Trophoblast cell (in vitro differentiated cells and primary cell): ENCODE data around the gene PCDHGB4.
A peak's percentile ranks its signal among the peaks of the same experiment; 100 is the strongest.

Source experiments
- DNase-seq, 2 donors: peaks; one replicate each; pipeline ENCODE4 v3.0.0-alpha.2; 2016
- H2AFZ ChIP-seq: 2 replicates; pipeline ENCODE4 v1.6.1; 2013; ENCODE audit warnings: low read length, moderate library complexity, mild to moderate bottlenecking; ENCODE audit not compliant: insufficient read depth, poor library complexity
- H2AK5ac ChIP-seq: 2 replicates; pipeline ENCODE4 v1.6.1; 2013; ENCODE audit warnings: mild to moderate bottlenecking, low read length
- H2BK120ac ChIP-seq: 2 replicates; pipeline ENCODE4 v1.6.1; 2013; ENCODE audit warnings: low read length, mild to moderate bottlenecking, moderate library complexity; ENCODE audit not compliant: insufficient read depth, poor library complexity
- H2BK12ac ChIP-seq: 2 replicates; pipeline ENCODE4 v1.6.1; 2013; ENCODE audit warnings: mild to moderate bottlenecking, low read length, moderate library complexity
- H2BK5ac ChIP-seq: 2 replicates; pipeline ENCODE4 v1.6.1; 2013; ENCODE audit warnings: low read length, low read depth, moderate library complexity, mild to moderate bottlenecking; ENCODE audit not compliant: poor library complexity
- H3K14ac ChIP-seq: 2 replicates; pipeline ENCODE4 v1.6.1; 2013; ENCODE audit warnings: mild to moderate bottlenecking, low read length
- H3K18ac ChIP-seq: 2 replicates; pipeline ENCODE4 v1.6.1; 2013; ENCODE audit warnings: mild to moderate bottlenecking, low read length
- H3K23ac ChIP-seq: 2 replicates; pipeline ENCODE4 v1.6.1; 2013; ENCODE audit warnings: low read length
- H3K27ac ChIP-seq: 2 replicates; pipeline ENCODE4 v1.5.1; 2013; ENCODE audit warnings: low read depth, mild to moderate bottlenecking, inconsistent platforms, low read length, moderate library complexity
- H3K27me3 ChIP-seq: 2 replicates; pipeline ENCODE4 v1.6.1; 2013; ENCODE audit warnings: inconsistent platforms, mild to moderate bottlenecking, low read length, moderate library complexity; ENCODE audit not compliant: insufficient read depth
- H3K36me3 ChIP-seq, 2 experiments: 1 replicate in 1 of 2; 2 replicates in 1 of 2; pipeline ENCODE4 v1.6.1; 2013; ENCODE audit warnings: low read length in 2 of 2, mild to moderate bottlenecking in 2 of 2, moderate library complexity in 1 of 2; ENCODE audit not compliant: insufficient read depth in 2 of 2, control insufficient read depth in 1 of 2
- H3K4ac ChIP-seq: 2 replicates; pipeline ENCODE4 v1.6.1; 2013; ENCODE audit warnings: low read depth, mild to moderate bottlenecking, low read length, moderate library complexity
- H3K4me1 ChIP-seq, 2 experiments: 1 replicate in 1 of 2; 2 replicates in 1 of 2; pipeline ENCODE4 v1.6.1; 2013; ENCODE audit warnings: low read length in 2 of 2, mild to moderate bottlenecking in 2 of 2, moderate library complexity in 1 of 2; ENCODE audit not compliant: insufficient read depth in 2 of 2, control insufficient read depth in 1 of 2
- H3K4me2 ChIP-seq: 2 replicates; pipeline ENCODE4 v1.6.1; 2013; ENCODE audit warnings: inconsistent platforms, mild to moderate bottlenecking, low read length, moderate library complexity
- H3K4me3 ChIP-seq: 2 replicates; pipeline ENCODE4 v1.5.1; 2013; ENCODE audit warnings: mild to moderate bottlenecking, low read depth, low read length, inconsistent platforms
- H3K79me1 ChIP-seq: one replicate; pipeline ENCODE4 v1.6.1; 2013; ENCODE audit warnings: low read length
- H3K79me2 ChIP-seq: 2 replicates; pipeline ENCODE4 v1.6.1; 2013; ENCODE audit warnings: low read length, mild to moderate bottlenecking; ENCODE audit not compliant: control insufficient read depth, insufficient read depth, poor library complexity
- H3K9ac ChIP-seq: 2 replicates; pipeline ENCODE4 v1.6.1; 2013; ENCODE audit warnings: mild to moderate bottlenecking, low read length
- H3K9me3 ChIP-seq: 2 replicates; pipeline ENCODE4 v1.6.1; 2013; ENCODE audit warnings: low read depth, mild to moderate bottlenecking, control low read depth, inconsistent platforms, low read length; ENCODE audit not compliant: insufficient read depth
- H4K12ac ChIP-seq: 2 replicates; pipeline ENCODE4 v1.6.1; 2013; ENCODE audit warnings: low read depth, mild to moderate bottlenecking, low read length, moderate library complexity
- H4K8ac ChIP-seq: 2 replicates; pipeline ENCODE4 v1.6.1; 2013; ENCODE audit warnings: low read depth, mild to moderate bottlenecking, low read length, moderate library complexity
- H4K91ac ChIP-seq: one replicate; pipeline ENCODE4 v1.6.1; 2013; ENCODE audit warnings: low read depth, mild to moderate bottlenecking, low read length, moderate library complexity
- WGBS: extraction: QIAGEN DNeasy Blood & Tissue Kit; methylation state at CpG from one replicate; pipeline ENCODE4 v1.1.7; 2013; ENCODE audit warnings: missing lambda C conversion rate; ENCODE audit not compliant: insufficient read length, insufficient coverage; ENCODE audit errors: extremely low coverage; 5-methylcytosine and 5-hydroxymethylcytosine counted together

Gene PCDHGB4

DNA sequence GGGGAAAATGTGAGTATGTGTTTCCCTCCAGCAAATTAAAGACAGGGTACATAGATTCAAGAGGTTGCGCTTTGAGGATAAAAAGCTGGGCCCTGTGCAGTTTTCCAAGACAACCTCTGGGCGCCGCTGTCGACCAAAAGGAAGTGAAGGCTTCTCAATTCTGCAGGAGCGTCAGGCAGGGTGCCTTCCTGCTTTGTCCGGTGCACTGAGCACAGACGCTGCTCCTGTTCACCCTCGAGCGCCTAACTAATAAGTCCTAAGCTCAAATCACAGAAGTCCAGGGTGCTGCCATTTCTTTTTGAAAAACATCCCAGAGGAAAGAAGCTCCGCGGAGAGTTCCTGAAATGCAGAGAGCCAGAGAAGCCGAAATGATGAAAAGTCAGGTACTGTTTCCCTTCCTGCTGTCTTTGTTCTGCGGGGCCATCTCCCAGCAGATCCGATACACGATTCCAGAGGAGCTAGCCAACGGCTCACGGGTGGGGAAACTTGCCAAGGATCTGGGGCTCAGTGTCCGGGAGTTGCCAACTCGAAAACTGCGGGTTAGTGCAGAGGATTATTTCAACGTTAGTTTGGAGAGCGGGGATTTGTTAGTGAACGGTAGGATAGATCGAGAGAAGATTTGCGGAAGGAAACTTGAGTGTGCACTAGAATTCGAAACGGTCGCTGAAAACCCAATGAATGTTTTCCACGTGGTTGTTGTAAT lies 37.4 kb upstream of the PCDHGB4 start, which contains the start of gene PCDHGB1:
TSS of gene PCDHGB1 (plus strand) at position 183 of the 703 bp plus-strand sequence. CDS start at position 345, 162 bp downstream.
- no peak within 1 kb of the TSS for H3K18ac ChIP-seq
- no peak within 1 kb of the TSS for H3K4ac ChIP-seq
- peak within 1 kb of the TSS; percentile 27 for H2BK5ac ChIP-seq
- 100% methylated on average over 7 of the region's 29 CpGs for WGBS
- H3K36me3 ChIP-seq = peaks cover 0 to 4% of the 10 kb centered on the region in 2 experiments
- H3K9me3 ChIP-seq = peaks cover 21% of the 10 kb centered on the region
- H2AFZ ChIP-seq = peak within 1 kb of the TSS; percentile 85
- H4K8ac ChIP-seq = no peak within 1 kb of the TSS
- no peak within 1 kb of the TSS for H3K9ac ChIP-seq
- H4K91ac ChIP-seq = no peak within 1 kb of the TSS
- H2AK5ac ChIP-seq = no peak within 1 kb of the TSS
- no peak within 1 kb of the TSS for H2BK12ac ChIP-seq
- H3K14ac ChIP-seq = no peak within 1 kb of the TSS
- no peaks in the 10 kb centered on the region for H3K27me3 ChIP-seq
- no peaks in the 10 kb centered on the region for H3K79me2 ChIP-seq
- no peak within 1 kb of the TSS for H3K27ac ChIP-seq
- H3K4me2 ChIP-seq = peak within 1 kb of the TSS; percentile 39
- H4K12ac ChIP-seq = peak within 1 kb of the TSS; percentile 84
- H3K4me3 ChIP-seq = no peak within 1 kb of the TSS
- H3K79me1 ChIP-seq = no peaks in the 10 kb centered on the region
- no peak within 1 kb of the TSS for H3K23ac ChIP-seq
- peak in 1 of 2 donors; percentile 7 for DNase-seq
- H2BK120ac ChIP-seq = no peak within 1 kb of the TSS
- H3K4me1 ChIP-seq = no peaks in the 10 kb centered on the region

DNA sequence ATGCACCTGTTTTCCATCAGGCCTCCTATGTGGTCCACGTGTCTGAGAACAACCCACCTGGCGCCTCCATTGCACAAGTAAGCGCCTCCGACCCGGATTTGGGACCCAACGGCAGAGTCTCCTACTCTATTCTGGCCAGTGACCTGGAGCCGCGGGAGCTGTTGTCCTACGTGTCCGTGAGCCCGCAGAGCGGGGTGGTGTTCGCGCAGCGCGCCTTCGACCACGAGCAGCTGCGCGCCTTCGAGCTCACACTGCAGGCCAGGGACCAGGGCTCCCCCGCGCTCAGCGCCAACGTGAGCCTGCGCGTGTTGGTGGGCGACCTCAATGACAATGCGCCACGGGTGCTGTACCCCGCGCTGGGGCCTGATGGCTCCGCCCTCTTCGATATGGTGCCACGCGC lies 35.9 kb upstream of the PCDHGB4 start:
- Histone ChIP-seq H3K79me2 (no peaks in the 10 kb centered on the region), H3K36me3 (peaks cover 0 to 4% of the 10 kb centered on the region in 2 experiments), H3K18ac (no peak overlapping the region), H4K12ac (no peak overlapping the region), H2BK120ac (no peak overlapping the region), H3K4me3 (no peak overlapping the region), H2BK12ac (no peak overlapping the region), H3K14ac (no peak overlapping the region), H3K4ac (no peak overlapping the region), H3K9me3 (peaks cover 23% of the 10 kb centered on the region), H3K27ac (no peak overlapping the region), H4K91ac (no peak overlapping the region), H2BK5ac (no peak overlapping the region), H3K23ac (no peak overlapping the region), H3K27me3 (no peaks in the 10 kb centered on the region), H2AK5ac (no peak overlapping the region), H3K4me1 (no peaks in the 10 kb centered on the region), H3K4me2 (no peak overlapping the region), H2AFZ (no peak overlapping the region), H4K8ac (no peak overlapping the region), H3K79me1 (no peaks in the 10 kb centered on the region), H3K9ac (no peak overlapping the region)
- no peak for DNase-seq
- no CpG with 5 or more reads among the region's 36 CpGs for WGBS

DNA sequence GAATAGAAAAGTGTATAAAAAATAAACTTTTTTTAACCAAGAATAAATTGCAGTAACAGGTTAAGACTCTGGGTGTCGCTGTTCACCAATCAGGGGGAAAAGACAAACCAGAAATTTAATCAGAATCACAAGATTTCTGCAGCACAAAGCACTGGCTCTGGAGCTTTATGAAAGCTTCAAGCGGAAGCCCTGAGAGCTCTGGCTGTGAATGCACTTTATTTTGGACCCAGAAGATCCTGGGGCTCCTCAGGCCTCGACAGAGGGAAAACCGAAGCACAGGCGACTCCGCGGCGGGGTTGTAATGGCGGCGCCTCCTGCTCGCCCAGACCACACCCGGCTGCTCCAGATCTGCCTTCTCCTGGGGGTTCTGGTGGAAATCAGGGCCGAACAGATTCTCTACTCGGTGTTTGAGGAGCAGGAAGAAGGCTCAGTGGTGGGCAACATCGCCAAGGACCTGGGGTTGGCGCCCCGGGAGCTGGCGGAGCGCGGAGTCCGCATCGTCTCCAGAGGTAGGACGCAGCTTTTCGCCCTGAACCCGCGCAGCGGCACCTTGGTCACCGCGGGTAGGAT lies 32.5 kb upstream of the PCDHGB4 start, which contains the start of gene PCDHGA4:
TSS of gene PCDHGA4 (plus strand) at position 122 of the 570 bp plus-strand sequence. CDS start at position 209, 87 bp downstream.
- WGBS = no CpG with 5 or more reads among the region's 29 CpGs

GRCh38 chr5:141355641-141356040 lies 31.9 kb upstream of the PCDHGB4 start:
- Histone ChIP-seq H3K23ac (no peak overlapping the region), H3K9me3 (peaks cover 35% of the 10 kb centered on the region), H3K79me1 (no peaks in the 10 kb centered on the region), H4K91ac (no peak overlapping the region), H3K4me2 (no peak overlapping the region), H4K12ac (no peak overlapping the region), H3K4me3 (no peak overlapping the region), H2AFZ (no peak overlapping the region), H3K18ac (no peak overlapping the region), H3K79me2 (no peaks in the 10 kb centered on the region), H3K27ac (no peak overlapping the region), H2BK12ac (no peak overlapping the region), H3K4me1 (no peaks in the 10 kb centered on the region), H3K14ac (no peak overlapping the region), H3K4ac (no peak overlapping the region), H2BK120ac (no peak overlapping the region), H4K8ac (no peak overlapping the region), H2AK5ac (no peak overlapping the region), H3K36me3 (peaks cover 0 to 3% of the 10 kb centered on the region in 2 experiments), H3K27me3 (no peaks in the 10 kb centered on the region), H2BK5ac (no peak overlapping the region), H3K9ac (no peak overlapping the region)
- DNase-seq = no peak
- no CpG with 5 or more reads among the region's 24 CpGs for WGBS

More for the DNA sequence above, 32.5 kb upstream of the PCDHGB4 start, which contains the start of gene PCDHGA4:
- peaks cover 0 to 4% of the 10 kb centered on the region in 2 experiments for H3K36me3 ChIP-seq
- peaks cover 32% of the 10 kb centered on the region for H3K9me3 ChIP-seq
- no peak within 1 kb of the TSS for H2BK120ac ChIP-seq
- no peaks in the 10 kb centered on the region for H3K79me2 ChIP-seq
- no peak within 1 kb of the TSS for H3K27ac ChIP-seq
- H3K9ac ChIP-seq = no peak within 1 kb of the TSS
- no peak within 1 kb of the TSS for H4K12ac ChIP-seq
- no peak for DNase-seq
- H4K8ac ChIP-seq = no peak within 1 kb of the TSS
- no peak within 1 kb of the TSS for H2BK12ac ChIP-seq
- no peaks in the 10 kb centered on the region for H3K27me3 ChIP-seq
- no peaks in the 10 kb centered on the region for H3K79me1 ChIP-seq
- H2BK5ac ChIP-seq = no peak within 1 kb of the TSS
- H3K4ac ChIP-seq = no peak within 1 kb of the TSS
- no peaks in the 10 kb centered on the region for H3K4me1 ChIP-seq
- no peak within 1 kb of the TSS for H2AK5ac ChIP-seq
- H3K4me2 ChIP-seq = no peak within 1 kb of the TSS
- H4K91ac ChIP-seq = no peak within 1 kb of the TSS
- H2AFZ ChIP-seq = no peak within 1 kb of the TSS
- no peak within 1 kb of the TSS for H3K18ac ChIP-seq
- H3K23ac ChIP-seq = no peak within 1 kb of the TSS
- no peak within 1 kb of the TSS for H3K14ac ChIP-seq
- no peak within 1 kb of the TSS for H3K4me3 ChIP-seq
